NCI-H345 (cell line): ENCODE data around the gene MEF2C.
"Not testable (repeated sequence)": the region's sequence is repeated elsewhere in the genome, so short reads cannot be mapped to it uniquely, and the experiment has no call there.

Experiments
- DNase-seq: peaks from one replicate; lab custom pipeline; 2025; lab: John Stamatoyannopoulos, UW

Gene MEF2C

GRCh38 chr5:88883059-88883835 is at the start of gene MEF2C:
TSS of gene MEF2C (minus strand) at chr5:88883184. CDS start at chr5:88823788, 59,396 bp downstream.
- DNase-seq, result peak; percentile 75

- DNase-seq, result no peak
These were observed 49.6 kb upstream of the MEF2C start for GRCh38 chr5:88932541-88932940.

GRCh38 chr5:88930335-88930734 is 47.4 kb upstream of the MEF2C start:
- no peak for DNase-seq

- DNase-seq, result no peak
These were observed 46.4 kb upstream of the MEF2C start for GRCh38 chr5:88929385-88929784.

- no peak for DNase-seq
These were observed 43.8 kb upstream of the MEF2C start for GRCh38 chr5:88926774-88927173.

- DNase-seq, result no peak
These were observed 42.9 kb upstream of the MEF2C start for GRCh38 chr5:88925692-88926490.

GRCh38 chr5:88924330-88924657 is 41.3 kb upstream of the MEF2C start:
- DNase-seq, result no peak

GRCh38 chr5:88923623-88924329 is 40.8 kb upstream of the MEF2C start:
- DNase-seq, result no peak

GRCh38 chr5:88912743-88913142 is 29.8 kb upstream of the MEF2C start:
- not testable (repeated sequence) for DNase-seq

- DNase-seq, result not testable (repeated sequence)
These were observed 28.1 kb upstream of the MEF2C start for GRCh38 chr5:88911059-88911572.

- DNase-seq, result not testable (repeated sequence)
These were observed 21.5 kb upstream of the MEF2C start for GRCh38 chr5:88904478-88904877.

GRCh38 chr5:88903966-88904365 is 21.0 kb upstream of the MEF2C start:
- not testable (repeated sequence) for DNase-seq

- not testable (repeated sequence) for DNase-seq
These were observed 18.1 kb upstream of the MEF2C start for GRCh38 chr5:88901077-88901476.

GRCh38 chr5:88899096-88899737 is 16.2 kb upstream of the MEF2C start:
- DNase-seq, result no peak

- no peak for DNase-seq
These were observed 14.8 kb upstream of the MEF2C start for GRCh38 chr5:88897748-88898147.

GRCh38 chr5:88895681-88896501 is 12.9 kb upstream of the MEF2C start:
- no peak for DNase-seq

GRCh38 chr5:88892669-88893068 is 9.7 kb upstream of the MEF2C start:
- DNase-seq, result no peak

GRCh38 chr5:88890070-88890781 is 7.2 kb upstream of the MEF2C start:
- no peak for DNase-seq

GRCh38 chr5:88889189-88890069 is 6.4 kb upstream of the MEF2C start:
- DNase-seq, result no peak

- DNase-seq, result no peak
These were observed 5.8 kb upstream of the MEF2C start for GRCh38 chr5:88888848-88889188.
